Neural crest cell (in vitro differentiated cells): ENCODE data around the gene LGALS14. TPM values are rescaled to one million over a fixed set of nuclear protein-coding genes. Genes with fewer than 3 reads are reported as not detected.
"Not testable (repeated sequence)": the region's sequence is repeated elsewhere in the genome, so short reads cannot be mapped to it uniquely, and the experiment has no call there.

ENCODE experiments used
- DNase-seq: peaks from one replicate; pipeline ENCODE4 v3.0.0; 2021; ENCODE audit warnings: low read depth, mixed read lengths, low spot score
- H3K27ac Mint-ChIP-seq: one replicate; pipeline ENCODE4 v1.8.0; 2021; ENCODE audit warnings: mild to moderate bottlenecking, mixed read lengths; ENCODE audit not compliant: unreplicated experiment
- H3K27me3 Mint-ChIP-seq: 2 replicates; pipeline ENCODE4 v1.8.0; 2021; ENCODE audit warnings: low read depth, mild to moderate bottlenecking, mixed read lengths
- H3K36me3 Mint-ChIP-seq: 2 replicates; pipeline ENCODE4 v1.8.0; 2021; ENCODE audit warnings: low read depth, mild to moderate bottlenecking, mixed read lengths
- H3K4me1 Mint-ChIP-seq: 2 replicates; pipeline ENCODE4 v1.8.0; 2021; ENCODE audit warnings: mixed read lengths
- H3K4me3 Mint-ChIP-seq: one replicate; pipeline ENCODE4 v1.8.0; 2021; ENCODE audit warnings: mild to moderate bottlenecking, mixed read lengths
- H3K9me3 Mint-ChIP-seq: 2 replicates; pipeline ENCODE4 v1.8.0; 2021; ENCODE audit warnings: mixed read lengths
- total RNA-seq: library from RNA; stranded (reverse); gene quantifications from 2 replicates; pipeline ENCODE4 v1.2.1, GENCODE V29; 2021
- TF ChIP-seq, protein P1 (sequence below): fragments of 200-600 bp; sonication (generic); conservative IDR thresholded peaks from 2 replicates; pipeline ENCODE4 v1.5.0; 2021; ENCODE audit warnings: antibody characterized with exemption, mild to moderate bottlenecking

The LGALS14 gene
- total RNA-seq, 1 donor from 2014 or later, result not detected

DNA sequence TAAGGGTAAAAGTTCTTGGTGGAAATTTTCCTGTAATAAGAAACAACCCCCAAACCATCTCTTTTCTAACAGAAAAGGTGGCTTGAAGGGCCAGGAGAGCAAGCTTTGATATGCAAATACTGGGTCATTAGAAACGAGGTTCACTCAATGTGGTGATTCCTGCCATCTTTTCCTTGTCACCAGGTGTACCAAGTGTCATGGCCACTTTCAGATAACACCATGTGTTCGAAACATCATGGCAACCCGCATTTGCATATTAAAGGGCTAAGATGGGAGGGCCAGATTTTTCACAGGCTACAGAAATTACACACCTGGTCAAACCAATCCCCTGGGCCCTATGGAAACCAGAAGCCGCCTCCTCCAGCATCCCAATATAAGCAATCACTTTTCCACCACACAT is 33.3 kb upstream of the LGALS14 start:
- TF ChIP-seq, protein P1, sequence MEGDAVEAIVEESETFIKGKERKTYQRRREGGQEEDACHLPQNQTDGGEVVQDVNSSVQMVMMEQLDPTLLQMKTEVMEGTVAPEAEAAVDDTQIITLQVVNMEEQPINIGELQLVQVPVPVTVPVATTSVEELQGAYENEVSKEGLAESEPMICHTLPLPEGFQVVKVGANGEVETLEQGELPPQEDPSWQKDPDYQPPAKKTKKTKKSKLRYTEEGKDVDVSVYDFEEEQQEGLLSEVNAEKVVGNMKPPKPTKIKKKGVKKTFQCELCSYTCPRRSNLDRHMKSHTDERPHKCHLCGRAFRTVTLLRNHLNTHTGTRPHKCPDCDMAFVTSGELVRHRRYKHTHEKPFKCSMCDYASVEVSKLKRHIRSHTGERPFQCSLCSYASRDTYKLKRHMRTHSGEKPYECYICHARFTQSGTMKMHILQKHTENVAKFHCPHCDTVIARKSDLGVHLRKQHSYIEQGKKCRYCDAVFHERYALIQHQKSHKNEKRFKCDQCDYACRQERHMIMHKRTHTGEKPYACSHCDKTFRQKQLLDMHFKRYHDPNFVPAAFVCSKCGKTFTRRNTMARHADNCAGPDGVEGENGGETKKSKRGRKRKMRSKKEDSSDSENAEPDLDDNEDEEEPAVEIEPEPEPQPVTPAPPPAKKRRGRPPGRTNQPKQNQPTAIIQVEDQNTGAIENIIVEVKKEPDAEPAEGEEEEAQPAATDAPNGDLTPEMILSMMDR, result no peak
- Mint-ChIP-seq H3K27me3 (peaks cover 63% of the 10 kb centered on the region), H3K4me1 (no peaks in the 10 kb centered on the region), H3K4me3 (no peak overlapping the region), H3K9me3 (peaks cover 8% of the 10 kb centered on the region), H3K27ac (no peak overlapping the region), H3K36me3 (no peaks in the 10 kb centered on the region)
- no peak for DNase-seq

DNA sequence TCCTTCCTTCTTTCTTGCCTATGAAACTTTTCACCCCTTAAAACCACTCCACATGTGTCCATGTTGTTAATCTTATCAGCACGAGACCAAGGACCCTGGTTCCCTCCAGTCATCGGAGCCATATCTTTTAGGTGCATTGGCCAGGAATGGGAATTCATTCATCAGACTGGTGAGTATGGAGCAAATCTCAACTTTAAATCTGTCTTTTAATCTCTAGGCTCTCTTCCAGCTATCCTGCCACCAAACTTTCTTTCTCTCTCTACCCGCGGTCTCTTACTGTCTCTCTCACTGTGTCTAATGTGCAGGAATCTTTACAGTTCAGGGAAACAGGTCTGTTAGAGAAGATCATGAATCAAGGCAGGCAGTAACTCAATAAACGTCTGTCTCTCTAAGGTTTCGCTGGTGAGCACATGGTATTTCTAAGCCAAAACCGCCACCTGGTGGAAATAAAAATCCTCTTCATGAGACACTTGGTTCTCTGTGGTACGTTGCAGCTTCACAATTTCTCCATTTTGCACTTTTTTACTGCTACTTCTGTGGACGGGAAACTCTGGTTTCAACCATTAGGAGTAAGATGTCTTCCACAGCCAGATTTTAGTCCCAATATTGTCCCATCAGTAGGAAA is 32.4 kb upstream of the LGALS14 start:
- Mint-ChIP-seq H3K4me3 (no peak overlapping the region), H3K4me1 (no peaks in the 10 kb centered on the region), H3K27me3 (peaks cover 60% of the 10 kb centered on the region), H3K27ac (no peak overlapping the region), H3K36me3 (no peaks in the 10 kb centered on the region), H3K9me3 (peaks cover 5% of the 10 kb centered on the region)
- DNase-seq, result peak; percentile 22
- TF ChIP-seq, protein P1, result peak; percentile 77

DNA sequence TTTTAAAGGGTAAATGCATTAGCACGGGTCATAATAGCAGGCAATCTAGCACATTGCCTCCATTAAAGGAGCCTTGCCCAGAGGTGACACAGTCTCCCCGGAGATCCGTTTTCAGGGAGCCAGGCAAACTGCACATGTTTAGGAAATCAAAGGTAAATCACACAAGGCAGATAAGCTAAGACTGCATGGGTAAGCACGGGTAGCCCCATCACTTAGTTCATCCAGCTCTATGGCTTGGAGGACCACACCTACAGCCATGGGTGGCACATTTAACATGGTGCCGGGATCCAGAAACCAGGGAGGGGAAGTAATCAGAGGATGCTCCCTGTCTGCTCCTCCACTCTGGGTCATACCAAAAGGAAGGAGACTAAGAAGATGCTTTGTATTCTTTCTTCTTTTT is 31.8 kb upstream of the LGALS14 start:
- Mint-ChIP-seq H3K9me3 (peaks cover 2% of the 10 kb centered on the region), H3K27ac (no peak overlapping the region), H3K36me3 (no peaks in the 10 kb centered on the region), H3K27me3 (peaks cover 56% of the 10 kb centered on the region), H3K4me3 (no peak overlapping the region), H3K4me1 (no peaks in the 10 kb centered on the region)
- no peak for DNase-seq
- TF ChIP-seq, protein P1, result no peak

DNA sequence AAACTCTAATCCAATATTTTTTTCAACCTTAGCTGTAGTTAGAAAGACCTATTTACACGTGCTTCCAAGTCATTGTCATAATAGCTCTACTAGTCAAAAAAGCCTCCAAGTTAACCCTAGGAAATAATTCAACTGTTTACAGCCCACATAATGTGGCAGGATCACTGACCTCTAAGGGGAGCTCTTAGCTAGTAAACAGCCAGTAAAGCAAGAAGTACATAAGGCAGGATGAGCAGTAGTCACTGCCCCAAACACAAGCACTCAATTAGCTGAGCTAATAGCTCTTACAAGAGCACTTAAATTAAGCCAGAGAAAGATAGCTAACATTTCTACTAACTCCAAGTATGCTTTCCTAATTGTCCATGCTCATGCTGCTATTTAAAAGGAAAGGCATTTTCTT is 30.4 kb upstream of the LGALS14 start:
- not testable (repeated sequence) for H3K36me3 Mint-ChIP-seq, H3K27ac Mint-ChIP-seq, H3K4me3 Mint-ChIP-seq, H3K4me1 Mint-ChIP-seq, DNase-seq, H3K9me3 Mint-ChIP-seq
- peaks cover 65% of the 10 kb centered on the region for H3K27me3 Mint-ChIP-seq

DNA sequence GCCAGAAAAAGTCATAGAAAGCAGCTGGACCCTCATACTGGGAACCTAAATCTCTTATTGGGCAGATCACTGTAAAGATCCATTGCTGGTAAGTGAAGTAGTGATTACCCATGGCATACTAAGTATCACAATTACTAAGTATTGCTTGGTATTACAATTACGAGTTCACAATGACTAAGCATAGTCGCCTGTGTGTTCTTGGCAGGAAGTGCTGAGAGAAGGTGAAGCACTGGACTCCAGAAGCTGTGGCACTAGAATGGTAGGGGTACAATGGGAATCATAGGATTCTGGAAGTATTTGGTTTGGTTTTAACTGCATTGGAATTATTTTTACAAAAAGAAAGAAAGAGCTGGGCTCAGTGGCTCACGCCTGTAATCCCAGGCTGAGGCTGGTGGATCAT is 28.3 kb upstream of the LGALS14 start:
- Mint-ChIP-seq H3K4me1 (no peaks in the 10 kb centered on the region), H3K27me3 (peaks cover 61% of the 10 kb centered on the region), H3K9me3 (no peaks in the 10 kb centered on the region), H3K36me3 (no peaks in the 10 kb centered on the region), H3K4me3 (no peak overlapping the region), H3K27ac (no peak overlapping the region)
- no peak for DNase-seq
- TF ChIP-seq, protein P1, result no peak

DNA sequence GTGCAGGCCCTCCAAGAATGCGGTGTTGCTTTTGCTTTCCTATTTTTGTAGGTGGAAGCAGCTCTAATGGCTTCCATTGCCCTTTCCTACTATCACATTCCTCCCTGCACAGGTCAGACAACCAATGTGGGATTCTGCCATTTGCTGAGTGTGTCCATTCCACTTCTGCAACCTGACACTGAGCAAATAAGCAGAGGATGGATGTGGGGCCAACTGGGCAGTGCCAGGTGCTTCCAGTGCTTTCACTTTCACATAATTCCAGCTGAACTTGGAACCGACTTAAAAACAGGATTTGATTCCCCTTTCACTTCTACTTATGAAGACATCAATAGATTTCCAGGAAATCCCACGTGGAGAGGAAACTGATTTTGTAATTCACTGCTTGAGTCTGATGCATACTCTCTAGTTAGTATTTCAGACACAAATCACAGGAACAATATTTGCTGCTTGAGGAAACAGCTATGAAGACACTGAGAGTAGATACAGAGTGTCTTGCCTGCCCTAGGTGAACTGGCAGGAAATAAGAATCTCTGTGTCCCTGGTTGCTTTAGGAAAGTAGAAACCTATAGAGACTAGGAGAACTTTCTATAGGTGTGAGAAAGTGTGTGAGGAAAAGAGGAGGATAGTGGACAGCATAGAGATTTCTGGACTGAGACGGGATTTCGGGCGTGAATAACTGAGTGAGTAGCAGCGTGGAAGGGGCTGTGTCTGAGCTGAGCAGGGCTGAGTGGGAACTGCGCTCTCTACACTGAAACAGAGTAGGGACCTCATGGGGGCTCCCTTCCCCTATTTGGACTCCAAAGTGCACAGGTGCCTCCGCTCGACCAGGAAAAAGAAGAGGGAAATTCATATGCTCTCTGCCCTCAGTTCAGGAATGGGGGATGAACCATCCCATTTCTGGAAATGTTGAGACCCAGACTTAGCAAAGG is 26.1 kb upstream of the LGALS14 start:
- H3K27me3 Mint-ChIP-seq, result peaks cover 51% of the 10 kb centered on the region
- TF ChIP-seq, protein P1, result no peak
- no peak overlapping the region for H3K27ac Mint-ChIP-seq
- no peaks in the 10 kb centered on the region for H3K36me3 Mint-ChIP-seq
- no peak for DNase-seq
- no peaks in the 10 kb centered on the region for H3K9me3 Mint-ChIP-seq
- no peak overlapping the region for H3K4me3 Mint-ChIP-seq
- H3K4me1 Mint-ChIP-seq, result no peaks in the 10 kb centered on the region
